Activated CD4-positive, alpha-beta T cell treated with anti-CD3 and anti-CD28 coated beads for 24 hours (primary cell): Measurements from ENCODE around the gene MEGF8.
"Not testable (repeated sequence)": the region's sequence is repeated elsewhere in the genome, so short reads cannot be mapped to it uniquely, and the experiment has no call there.

ENCODE experiments used
- DNase-seq, 2 donors: peaks; one replicate each; pipeline ENCODE4 v3.0.0-alpha.2; 2020; ENCODE audit warnings: low read depth in 2 of 2

The MEGF8 gene

DNA sequence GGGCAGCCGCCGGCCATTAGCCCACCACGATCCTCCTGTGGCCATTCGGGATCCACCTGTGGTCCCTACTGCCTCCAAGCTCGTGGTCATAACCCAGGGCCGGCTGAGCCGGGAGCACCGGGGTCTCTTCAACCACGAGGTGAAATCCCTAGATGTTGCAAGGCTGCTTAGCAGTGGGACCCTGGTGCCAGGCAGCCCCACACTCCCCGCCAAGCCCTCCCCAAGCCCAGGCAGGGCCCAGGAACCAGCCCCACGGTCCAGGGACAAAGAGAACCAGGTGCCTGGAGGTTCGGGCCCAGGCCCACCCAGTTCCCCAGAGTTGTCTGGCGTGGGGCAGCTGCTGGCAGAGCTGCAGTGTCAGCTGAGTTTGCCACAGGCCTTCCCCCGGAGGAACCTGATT lies 15.7 kb upstream of the MEGF8 start:
- DNase-seq: no peak

DNA sequence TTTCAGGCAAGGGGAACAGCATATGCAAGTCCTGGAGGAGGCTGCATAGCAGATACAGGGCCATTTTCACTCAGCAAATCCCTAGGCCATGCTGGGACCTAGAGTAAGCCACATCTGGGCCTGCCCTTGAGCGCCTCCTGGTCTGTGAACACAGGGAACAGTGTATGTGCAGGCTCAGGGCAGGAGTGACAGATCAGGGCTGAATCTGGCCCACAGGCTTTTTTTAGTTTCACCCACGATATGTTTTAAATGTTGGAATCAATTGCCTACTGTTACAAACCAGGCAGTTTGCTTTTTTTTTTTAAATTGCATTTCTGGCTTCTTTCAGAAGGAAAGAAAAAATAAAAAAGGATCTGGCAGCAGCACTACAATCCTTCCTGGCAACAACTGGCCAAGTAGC lies 13.8 kb upstream of the MEGF8 start:
- no peak for DNase-seq

DNA sequence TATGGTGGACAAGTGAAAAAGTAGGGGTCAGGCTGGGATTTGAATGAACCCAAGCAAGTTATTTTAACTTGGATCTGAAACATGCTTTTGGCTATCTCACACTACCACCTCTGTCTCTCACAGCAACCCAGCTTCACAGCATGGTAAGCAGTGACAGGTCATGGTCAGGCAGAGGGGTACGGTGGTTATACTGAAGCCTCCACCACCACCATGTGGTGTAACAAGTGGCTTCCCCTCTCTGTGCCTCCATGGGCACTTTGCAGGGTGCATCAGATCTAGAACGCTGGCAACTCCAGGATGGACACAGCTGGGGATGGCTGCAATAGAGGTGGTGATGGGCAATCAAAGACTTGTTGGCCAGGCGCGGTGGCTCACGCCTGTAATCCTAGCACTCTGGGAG lies 13.1 kb upstream of the MEGF8 start:
- DNase-seq: no peak

DNA sequence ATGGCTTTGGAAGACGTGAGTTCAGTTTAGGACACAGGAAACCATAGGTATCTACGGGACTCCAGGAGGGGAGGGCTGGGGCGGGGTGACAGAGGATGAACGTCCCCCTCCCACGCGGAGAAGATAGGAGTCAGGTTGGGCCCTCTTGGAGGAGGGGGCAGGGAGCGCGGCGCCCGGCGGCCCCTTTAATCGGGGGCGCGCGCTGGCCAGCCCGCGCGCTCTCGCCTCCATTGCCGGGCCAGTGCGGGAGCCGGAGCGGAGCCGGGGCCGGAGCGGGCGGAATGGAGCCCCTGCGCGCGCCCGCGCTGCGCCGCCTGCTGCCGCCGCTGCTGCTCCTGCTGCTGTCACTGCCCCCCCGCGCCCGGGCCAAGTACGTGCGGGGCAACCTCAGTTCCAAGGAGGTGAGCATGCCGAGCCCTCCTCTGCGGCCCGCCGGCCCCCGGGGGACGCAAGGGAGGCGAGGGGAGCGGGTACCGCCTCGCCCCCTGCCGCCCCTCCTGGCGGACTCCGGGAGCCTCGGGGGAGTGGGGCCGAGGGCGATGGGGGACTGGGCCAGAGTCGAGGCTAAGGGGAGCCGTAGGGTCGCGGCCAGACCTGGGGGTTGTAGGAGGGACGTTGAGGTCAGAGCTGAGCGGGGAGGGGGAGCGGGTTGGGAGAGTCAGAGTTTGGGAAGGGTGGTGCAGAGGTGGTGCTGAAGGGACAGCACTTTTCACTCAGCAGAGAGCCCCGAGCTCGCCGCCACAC lies 12.2 kb upstream of the MEGF8 start, which contains the start of gene TMEM145:
Gene TMEM145, plus strand, starts transcription at position 214 of the 744 bp plus-strand sequence. Its CDS starts 68 bp downstream, at position 282.
- no peak for DNase-seq

DNA sequence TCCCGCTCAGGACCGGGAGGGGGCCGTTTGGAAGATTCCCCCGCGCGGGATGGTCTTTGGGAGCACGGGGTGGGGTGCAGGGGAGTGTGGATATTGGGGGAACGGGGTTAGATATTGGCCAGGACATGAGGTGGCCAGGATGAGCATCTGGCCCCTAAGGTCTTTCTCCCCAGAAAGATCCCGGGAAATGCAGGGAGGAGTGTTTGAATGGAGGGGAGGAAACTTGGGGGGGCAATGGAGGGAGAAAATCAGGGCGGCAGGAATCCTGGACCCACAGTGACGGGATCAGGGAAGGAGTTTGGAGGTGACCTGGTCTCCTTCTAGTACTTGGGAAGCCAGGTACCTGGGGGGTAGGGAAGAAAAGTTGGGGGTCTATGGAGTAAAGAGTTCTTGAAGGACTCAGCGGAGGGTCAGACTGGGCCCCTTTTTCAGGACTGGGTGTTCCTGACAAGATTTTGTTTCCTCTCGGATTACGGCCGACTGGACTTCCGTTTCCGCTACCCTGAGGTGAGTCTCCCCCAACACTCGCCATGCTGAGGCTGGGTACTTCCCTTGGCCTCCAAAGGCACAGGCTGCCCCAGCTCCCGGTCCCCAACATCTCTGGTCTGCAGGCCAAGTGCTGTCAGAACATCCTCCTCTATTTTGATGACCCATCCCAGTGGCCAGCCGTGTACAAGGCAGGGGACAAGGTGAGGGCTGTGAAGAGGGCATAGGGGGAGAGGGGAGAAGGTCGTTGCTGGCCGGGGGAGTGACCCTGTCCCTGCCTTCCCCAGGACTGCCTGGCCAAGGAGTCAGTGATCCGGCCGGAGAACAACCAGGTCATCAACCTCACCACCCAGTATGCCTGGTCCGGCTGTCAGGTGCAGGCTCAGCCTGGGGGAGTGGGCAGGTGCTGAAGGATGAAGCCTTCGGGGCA lies 11.3 kb upstream of the MEGF8 start:
- no peak for DNase-seq

DNA sequence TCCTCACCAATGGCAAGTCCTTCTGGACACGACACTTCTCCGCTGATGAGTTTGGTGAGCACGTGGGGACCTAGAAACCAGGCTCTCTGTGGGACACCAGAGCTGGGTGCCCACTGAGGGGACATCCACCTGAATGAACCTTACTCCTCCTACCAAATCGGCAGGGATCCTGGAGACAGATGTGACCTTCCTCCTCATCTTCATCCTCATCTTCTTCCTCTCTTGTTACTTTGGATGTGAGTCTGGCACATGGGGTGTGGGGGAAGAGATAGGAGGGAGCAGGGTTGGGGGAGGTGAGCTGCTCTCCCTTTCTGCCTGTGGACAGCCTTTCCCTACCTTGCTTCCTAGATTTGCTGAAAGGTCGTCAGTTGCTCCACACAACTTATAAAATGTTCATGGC lies 10.4 kb upstream of the MEGF8 start:
- DNase-seq: no peak

DNA sequence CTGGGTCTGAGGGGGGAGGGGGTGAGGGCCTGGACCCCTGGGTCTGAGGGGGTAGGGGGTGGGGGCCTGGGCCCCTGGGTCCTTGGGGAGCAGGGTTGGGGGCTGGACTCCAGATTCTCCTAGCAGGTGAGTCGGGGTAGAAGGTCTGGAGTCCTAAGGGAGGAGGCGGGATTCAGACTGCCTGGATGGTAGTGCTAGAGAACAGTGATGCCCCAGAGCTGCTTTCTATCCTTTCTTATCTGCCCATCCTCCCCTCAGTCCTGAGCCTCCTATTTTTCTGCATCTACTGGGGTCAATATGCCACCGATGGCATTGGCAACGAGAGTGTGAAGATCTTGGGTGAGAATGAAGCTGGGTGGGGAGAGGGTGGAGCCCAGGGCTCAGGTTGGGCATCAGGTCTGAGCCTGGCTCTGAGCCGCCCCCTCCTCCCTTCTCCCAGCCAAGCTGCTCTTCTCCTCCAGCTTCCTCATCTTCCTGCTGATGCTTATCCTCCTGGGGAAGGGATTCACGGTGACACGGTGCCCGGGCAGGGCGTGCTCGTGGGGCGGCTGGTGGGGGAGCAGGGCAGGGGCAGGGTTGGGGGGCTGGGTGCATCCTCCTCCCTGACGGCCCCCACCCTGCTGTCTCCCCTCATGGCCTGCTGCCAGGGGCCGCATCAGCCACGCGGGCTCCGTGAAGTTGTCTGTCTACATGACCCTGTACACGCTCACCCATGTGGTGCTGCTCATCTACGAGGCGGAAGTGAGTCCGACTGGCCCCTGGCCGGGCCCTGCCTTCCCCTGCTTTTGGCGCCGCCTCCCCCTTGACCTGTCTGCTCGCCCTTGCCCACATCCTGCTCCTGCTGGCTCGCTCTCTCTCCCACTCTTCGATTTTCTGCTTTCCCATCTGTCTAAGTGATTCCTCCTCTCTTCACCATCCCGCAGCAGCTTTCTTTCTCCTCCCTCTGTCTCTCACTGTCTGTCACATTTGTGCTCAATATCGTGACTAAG lies 8.9 kb upstream of the MEGF8 start:
- no peak for DNase-seq

DNA sequence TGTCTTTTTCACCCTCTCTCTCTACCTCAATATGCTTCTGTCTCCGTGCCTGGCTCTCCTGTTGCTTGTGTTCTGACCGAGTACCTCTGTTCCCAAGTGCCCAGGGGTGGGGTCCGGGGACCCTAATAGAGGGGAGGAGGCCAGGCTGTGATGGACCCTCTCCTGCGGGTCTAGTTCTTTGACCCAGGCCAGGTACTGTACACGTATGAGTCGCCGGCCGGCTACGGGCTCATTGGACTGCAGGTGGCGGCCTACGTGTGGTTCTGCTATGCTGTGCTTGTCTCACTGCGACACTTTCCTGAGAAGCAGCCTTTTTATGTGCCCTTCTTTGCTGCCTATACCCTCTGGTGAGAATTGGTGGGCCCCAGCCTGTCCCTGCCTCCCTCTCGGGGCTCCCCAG lies 7.9 kb upstream of the MEGF8 start:
- DNase-seq: no peak

DNA sequence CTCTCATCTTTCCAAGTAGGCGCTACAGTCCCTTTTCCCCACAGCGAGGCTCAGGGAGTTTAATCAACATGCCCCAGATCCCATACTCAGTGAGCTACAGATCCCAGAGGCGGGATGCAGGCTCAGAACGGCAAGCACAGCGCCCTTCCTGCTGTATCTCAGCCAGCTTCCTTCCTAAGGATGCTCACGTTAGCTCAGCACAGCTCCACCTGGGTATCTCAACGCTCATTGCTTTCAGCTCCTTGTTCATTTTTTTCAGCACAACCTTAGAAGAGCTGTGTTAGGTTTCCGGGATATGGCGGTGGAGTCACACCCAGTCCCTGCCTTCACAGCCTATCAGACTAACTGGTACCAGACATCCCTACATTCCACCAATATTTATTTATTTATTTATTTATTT lies 3.1 kb upstream of the MEGF8 start:
- DNase-seq: no peak

DNA sequence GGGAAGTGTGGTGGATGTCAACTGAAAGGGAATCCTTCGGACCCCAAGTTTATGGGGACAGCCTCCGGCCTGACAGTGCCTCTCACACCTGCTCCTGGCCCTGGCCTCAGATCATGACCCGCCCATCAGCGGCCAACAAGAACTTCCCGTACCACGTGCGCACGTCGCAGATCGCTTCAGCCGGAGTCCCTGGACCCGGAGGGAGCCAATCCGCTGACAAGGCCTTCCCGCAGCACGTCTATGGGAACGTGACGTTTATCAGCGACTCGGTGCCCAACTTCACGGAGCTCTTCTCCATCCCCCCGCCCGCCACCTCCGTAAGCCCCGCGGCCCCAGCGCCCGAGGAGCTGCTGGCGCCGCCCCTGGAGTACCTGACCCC lies 2.0 kb upstream of the MEGF8 start:
- DNase-seq: no peak

DNA sequence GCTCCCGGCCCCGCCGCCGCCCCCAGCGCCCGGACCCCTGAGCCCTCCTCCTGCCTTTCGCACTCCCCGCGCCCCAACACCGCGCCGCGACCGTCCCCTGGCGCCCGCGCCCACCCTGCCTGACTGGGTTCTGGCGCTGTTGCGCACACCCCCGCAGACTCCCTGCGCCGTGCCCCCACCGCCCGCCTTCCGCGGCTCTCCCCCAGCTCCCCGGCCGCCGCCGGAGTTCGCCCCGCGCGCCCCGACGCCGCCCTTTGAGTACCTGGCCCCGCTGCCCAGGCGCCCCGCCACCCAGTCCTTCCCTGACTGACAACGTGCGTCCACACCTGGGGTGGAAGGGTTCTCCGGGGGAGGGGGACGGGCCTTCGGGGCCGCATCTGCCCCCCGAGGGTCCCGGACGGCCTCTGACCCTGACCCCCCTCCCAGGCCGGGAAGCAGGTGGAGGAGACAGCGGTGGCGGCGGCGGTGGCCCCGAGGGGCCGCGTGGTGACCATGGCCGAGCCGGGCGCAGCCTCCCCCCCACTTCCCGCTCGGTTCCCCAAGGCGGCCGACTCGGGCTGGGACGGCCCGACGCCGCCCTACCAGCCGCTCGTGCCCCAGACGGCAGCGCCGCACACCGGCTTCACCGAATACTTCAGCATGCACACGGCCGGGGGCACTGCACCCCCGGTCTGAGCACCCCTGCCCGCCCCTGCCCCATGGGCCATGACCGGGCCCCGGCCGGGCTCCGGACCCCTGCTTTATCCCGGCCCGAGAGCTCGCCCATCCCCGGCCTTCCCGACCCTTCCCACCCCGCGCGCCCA lies 1.4 kb upstream of the MEGF8 start:
- no peak for DNase-seq

DNA sequence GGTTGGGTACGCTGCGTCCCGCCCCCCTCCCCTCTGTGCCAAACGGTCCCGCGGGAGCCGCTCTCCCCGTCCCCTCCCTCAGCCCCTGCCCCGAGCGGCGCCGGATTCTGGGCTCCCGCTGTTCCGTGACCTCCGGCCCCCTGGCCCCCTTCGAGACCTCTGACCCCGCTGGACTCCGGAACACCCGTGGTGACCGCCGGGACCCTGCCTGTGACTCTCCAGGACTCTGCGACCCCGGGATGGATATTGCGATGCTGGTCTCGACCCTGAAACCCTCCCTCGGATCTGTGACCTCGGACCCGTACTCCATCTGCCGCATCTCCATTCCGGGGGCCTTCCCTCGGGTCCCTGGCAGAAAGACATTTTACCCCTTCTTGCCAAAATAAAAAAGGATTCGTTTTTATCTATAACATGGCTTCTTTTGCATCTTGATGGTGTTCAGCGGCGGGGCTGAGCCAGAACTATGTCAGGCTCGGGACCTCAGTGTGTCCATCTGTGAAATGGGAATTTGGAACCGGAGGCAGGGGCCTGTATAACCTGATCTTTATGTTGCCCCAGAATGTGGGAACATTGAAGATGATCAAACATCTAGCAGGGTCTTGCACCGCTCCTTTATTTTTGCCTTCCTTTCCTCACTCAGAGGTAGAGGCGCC lies 654 bp upstream of the MEGF8 start:
- DNase-seq: no peak

DNA sequence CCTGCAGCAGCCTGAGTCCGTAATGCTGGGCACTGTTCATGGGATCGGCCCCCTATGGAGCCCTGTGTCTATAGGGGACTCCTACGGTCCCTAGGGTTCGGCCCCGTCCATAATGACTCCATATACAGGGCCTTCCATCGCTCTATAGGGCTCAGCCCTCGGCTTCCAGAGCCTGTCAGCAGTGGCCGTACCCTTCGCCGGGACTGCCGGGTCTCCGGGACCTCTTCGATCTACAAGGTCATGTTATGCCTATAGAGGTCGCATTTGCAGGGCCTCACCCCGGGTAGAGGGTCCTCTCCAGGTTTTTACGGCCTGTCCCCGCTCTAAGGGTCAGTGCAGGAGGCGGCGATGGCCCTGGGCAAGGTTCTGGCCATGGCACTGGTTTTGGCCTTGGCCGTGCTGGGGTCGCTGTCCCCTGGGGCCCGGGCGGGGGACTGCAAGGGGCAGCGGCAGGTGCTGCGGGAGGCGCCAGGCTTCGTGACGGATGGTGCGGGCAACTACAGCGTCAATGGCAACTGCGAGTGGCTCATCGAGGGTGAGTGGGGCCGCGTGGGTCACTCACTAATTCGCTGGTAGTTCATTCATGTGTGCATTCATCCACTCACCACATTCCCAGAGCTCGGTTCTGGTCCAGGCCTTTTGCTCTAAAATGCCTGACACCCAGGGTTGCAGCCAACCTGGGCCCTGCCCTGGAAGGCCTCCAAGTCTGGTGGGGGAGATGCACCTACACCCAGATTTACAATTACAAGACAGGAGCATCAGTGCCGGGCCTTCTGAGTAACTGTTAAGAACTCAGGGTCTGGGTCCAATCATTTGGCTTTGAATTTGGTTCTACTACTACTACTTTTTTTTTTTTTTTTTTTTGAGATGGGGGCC lies 699 bp downstream of the MEGF8 start:
- no peak for DNase-seq

DNA sequence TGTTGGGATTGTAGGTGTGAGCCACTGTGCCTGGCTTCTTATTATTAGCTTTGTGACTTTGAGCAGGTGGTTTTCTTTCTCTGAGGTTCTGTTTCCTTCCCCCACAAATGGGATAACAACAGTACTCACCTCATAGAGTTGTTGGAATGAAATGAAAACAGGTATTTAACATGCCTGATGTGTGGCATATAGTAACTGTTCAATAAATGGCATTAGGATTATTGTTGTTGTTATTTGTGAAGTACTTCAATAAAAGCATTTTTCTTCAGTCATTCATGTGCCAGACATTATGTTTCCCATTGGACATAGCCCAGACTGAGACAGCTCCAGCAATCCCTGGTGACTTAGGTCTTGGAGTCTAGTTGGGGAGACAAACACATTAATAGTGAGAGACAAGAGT lies 1.5 kb downstream of the MEGF8 start:
- no peak for DNase-seq

DNA sequence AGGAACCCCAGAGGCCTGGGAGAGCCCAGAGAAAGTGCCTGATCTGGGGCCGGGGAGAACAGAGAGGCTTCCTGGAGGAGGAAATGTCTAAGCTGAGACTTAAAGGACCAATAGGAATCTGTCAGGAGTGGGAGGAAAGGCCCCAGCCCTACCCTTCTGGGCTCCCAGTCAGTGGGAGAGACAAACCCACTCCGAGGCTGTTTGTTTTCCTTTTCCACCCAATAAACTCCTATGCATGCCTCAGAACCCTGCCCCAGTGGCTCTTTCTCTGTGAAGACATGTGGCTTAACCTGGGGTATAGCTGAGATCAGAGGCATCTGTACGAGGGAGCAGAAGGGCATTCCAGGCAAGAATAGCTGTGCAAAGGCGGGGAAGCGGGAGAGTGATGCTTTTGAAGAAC lies 1.9 kb downstream of the MEGF8 start:
- no peak for DNase-seq

DNA sequence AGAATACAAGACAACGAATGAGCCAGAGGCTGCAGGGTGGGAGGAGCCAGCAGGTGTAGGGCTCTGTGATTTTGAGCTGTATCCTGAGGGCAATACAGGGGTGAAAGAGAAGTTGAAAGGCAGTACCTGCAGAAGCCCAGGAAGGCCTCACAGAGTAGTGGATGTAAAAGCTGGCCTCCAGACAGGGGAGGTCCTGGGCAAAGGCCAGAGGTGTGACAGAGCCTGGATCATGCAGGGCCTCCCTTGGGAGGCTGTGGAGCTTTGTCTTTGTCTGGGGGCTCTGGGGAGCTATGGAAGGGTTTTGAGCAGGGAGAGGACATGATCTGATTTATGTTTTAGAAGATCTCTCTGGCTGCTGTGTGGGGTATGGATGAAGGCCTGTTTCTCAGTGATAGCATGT lies 2.7 kb downstream of the MEGF8 start:
- no peak for DNase-seq

DNA sequence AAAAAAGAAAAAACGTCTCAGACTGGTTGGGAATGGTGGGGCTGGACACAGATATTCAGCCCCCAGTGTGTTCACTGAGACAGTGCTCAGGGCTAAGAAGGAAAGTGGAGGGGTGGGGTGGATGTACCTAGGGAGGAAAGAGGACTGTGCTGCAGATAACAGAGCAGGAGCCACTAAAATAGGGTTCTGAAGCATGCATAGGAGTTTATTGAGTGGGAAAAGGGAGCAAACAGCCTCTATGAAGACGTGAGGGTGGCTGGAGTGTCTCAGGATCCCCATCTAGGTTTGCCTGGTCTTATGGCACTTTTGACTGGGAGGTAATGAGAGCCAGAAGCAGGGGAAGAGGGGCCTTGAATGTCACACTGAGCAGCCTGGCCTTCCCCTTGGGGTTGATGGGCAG lies 3.4 kb downstream of the MEGF8 start:
- DNase-seq: no peak

DNA sequence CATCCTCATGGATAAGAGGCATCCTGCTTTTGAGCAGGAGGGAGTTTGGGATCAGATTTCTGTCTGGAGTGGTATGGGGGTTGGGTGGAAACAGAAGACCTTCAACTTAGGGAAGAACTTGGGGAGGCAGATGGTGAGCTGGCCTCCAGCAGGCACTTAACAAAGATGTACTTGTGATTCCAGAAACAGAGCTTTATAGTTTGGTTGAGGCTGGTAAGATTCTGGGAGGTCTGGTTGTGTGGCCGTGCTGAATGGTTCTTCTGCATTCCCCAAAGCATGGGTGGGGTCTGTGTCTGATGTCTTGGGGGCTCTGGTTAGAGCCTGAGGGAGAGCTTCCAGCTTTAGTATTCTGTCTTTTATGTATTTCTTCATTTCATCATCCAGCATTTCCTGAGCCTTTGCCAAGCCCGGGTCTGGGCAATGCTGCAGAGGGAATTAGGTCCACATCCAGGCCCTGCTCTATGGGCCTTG lies 4.8 kb downstream of the MEGF8 start:
- DNase-seq: no peak

DNA sequence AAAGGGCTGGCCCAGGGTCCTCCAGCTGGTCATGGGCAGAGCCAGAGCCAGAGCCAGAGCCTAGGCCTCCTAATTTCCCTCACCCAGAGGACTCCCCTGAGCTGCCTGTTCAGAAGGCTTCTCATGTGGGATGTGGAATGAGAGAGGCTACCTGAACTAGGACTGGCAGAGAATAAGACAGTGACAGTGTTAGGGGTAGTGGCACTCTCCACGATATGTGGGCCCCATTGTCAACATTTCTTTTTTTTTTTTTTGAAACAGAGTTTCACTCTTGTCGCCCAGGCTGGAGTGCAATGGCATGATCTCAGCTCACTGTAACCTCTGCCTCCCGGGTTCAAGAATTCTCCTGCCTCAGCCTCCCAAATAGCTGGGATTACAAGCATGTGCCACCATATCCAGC lies 5.9 kb downstream of the MEGF8 start:
- DNase-seq: not testable (repeated sequence)
